ENCODE measurements around the gene FRMD3. TPM values are rescaled to one million over a fixed set of nuclear protein-coding genes. Genes with fewer than 3 reads are reported as not detected.

The FRMD3 gene
- total RNA-seq, 4 donors from 2014 or later: 9.9 to 42.4 (median 40.2) TPM

- no peak overlapping the region for H3K4me3 ChIP-seq
These were observed 132.4 kb downstream of the FRMD3 start for GRCh38 chr9:83405759-83406158.

GRCh38 chr9:83403527-83404238 lies 134.5 kb downstream of the FRMD3 start:
- TF ChIP-seq CTCF (IDR thresholded peaks at IDR 0.05) (no peak), POLR2A (IDR thresholded peaks at IDR 0.05) (no peak)
- no peak for DNase-seq
- Histone ChIP-seq H3K27ac (no peak overlapping the region), H3K4me1 (peaks cover 0 to 3% (median 0%) of the 10 kb centered on the region in 4 donors), H3K36me3 (no peaks in the 10 kb centered on the region), H3K27me3 (no peaks in the 10 kb centered on the region), H3K4me3 (no peak overlapping the region), H3K9me3 (no peaks in the 10 kb centered on the region)

More at GRCh38 chr9:83405759-83406158, 132.4 kb downstream of the FRMD3 start:
- Histone ChIP-seq H3K27ac (no peak overlapping the region), H3K27me3 (no peaks in the 10 kb centered on the region), H3K4me1 (peaks cover 0 to 3% (median 0%) of the 10 kb centered on the region in 4 donors), H3K36me3 (no peaks in the 10 kb centered on the region), H3K9me3 (no peaks in the 10 kb centered on the region)
- DNase-seq: no peak
- TF ChIP-seq CTCF (IDR thresholded peaks at IDR 0.05) (no peak), POLR2A (IDR thresholded peaks at IDR 0.05) (no peak)

DNA sequence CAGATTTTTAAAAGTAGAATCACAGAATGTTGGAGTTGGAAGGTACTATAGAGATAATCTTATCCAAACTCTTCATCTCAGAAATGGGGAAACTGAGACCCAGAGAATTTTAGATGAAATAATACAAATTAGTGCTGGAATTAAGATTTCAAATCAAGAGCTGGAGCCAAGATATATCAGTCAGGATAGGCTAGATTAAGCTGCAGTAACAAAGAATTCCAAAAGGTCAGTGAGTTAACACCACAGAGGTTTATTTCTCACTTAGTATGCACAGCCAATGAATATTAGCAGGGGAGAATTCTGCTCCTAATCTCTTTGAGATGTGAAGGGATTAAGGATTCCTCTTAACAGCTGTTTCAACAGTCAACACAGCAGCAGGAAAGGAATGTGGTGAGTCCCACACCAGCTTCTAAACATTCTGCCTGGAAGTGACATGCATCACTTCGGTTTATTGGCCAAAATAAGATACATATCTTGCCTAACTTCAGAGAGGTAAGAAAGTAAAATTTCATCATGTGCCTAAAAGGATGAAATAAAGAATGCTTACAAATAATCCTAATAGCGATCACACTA lies 136.8 kb downstream of the FRMD3 start:
- Histone ChIP-seq H3K9me3 (no peaks in the 10 kb centered on the region), H3K4me3 (no peak overlapping the region), H3K27ac (no peak overlapping the region), H3K4me1 (peaks cover 0 to 3% (median 0%) of the 10 kb centered on the region in 4 donors), H3K36me3 (no peaks in the 10 kb centered on the region), H3K27me3 (no peaks in the 10 kb centered on the region)
- TF ChIP-seq POLR2A (IDR thresholded peaks at IDR 0.05): no peak
- TF ChIP-seq CTCF (IDR thresholded peaks at IDR 0.05): no peak
- no peak for DNase-seq

DNA sequence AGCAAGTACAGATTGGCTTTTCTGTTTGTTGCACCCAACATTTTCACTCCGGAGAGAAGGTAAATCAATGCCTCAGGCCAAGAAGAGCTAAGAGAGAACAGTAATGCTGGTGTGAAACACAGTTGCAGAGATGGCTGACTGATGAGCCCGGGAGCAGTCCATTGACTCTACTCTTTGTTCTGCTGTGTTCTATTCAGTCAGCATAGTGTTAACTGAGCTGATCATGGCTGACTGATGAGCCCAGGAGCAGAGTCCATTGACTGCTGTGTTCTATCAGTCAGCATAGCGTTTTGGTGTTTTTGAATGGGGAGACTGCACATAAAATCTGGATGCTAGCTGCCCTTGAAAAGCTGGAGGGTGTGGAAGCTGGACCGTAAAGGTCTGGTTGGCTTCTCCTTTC lies 141.4 kb downstream of the FRMD3 start:
- no peak for TF ChIP-seq POLR2A (IDR thresholded peaks at IDR 0.05)
- no peak for TF ChIP-seq CTCF (IDR thresholded peaks at IDR 0.05)
- DNase-seq: no peak

DNA sequence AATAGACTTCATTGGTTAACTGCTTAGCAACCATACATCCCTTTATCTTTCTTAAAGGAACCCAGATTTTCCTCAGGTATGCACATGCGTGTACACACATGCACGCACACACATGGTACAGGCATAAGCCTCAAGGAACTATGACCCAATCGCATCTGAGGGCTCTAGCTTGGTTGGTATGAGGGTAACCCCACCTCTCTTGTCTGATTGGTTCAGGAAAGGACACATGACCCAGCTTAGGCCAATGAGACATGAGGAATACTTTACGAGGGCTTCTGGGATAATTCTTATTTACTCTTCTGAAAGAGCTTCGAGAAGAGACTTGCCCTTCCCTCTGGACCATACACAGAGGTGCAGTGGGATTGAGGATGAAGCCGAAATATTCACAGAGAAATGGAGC lies 141.9 kb downstream of the FRMD3 start:
- H3K36me3 ChIP-seq: no peaks in the 10 kb centered on the region
- H3K4me1 ChIP-seq: peaks cover 0 to 4% (median 0%) of the 10 kb centered on the region in 4 donors
- H3K27ac ChIP-seq: no peak overlapping the region
- no peak overlapping the region for H3K4me3 ChIP-seq
- DNase-seq: no peak
- TF ChIP-seq POLR2A (IDR thresholded peaks at IDR 0.05) (no peak), CTCF (IDR thresholded peaks at IDR 0.05) (no peak)
- no peaks in the 10 kb centered on the region for H3K27me3 ChIP-seq
- no peaks in the 10 kb centered on the region for H3K9me3 ChIP-seq

More for the DNA sequence above, 141.4 kb downstream of the FRMD3 start:
- H3K27me3 ChIP-seq: no peaks in the 10 kb centered on the region
- no peak overlapping the region for H3K27ac ChIP-seq
- peaks cover 0 to 2% (median 0%) of the 10 kb centered on the region in 4 donors for H3K4me1 ChIP-seq
- H3K9me3 ChIP-seq: no peaks in the 10 kb centered on the region
- no peak overlapping the region for H3K4me3 ChIP-seq
- H3K36me3 ChIP-seq: no peaks in the 10 kb centered on the region
